Bronchial smooth muscle cell (primary cell): Measurements from ENCODE around the gene FECH. TPM values are rescaled to one million over a fixed set of nuclear protein-coding genes. Genes with fewer than 3 reads are reported as not detected.

Experiments
- total RNA-seq: library from RNA; depleted of rRNA; stranded (reverse); fragments of >200 nt; gene quantifications from 2 replicates; pipeline ENCODE4 v1.2.1, GENCODE V29; 2014

The FECH gene, protein sequence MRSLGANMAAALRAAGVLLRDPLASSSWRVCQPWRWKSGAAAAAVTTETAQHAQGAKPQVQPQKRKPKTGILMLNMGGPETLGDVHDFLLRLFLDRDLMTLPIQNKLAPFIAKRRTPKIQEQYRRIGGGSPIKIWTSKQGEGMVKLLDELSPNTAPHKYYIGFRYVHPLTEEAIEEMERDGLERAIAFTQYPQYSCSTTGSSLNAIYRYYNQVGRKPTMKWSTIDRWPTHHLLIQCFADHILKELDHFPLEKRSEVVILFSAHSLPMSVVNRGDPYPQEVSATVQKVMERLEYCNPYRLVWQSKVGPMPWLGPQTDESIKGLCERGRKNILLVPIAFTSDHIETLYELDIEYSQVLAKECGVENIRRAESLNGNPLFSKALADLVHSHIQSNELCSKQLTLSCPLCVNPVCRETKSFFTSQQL
- 26.2 and 29.7 TPM in 2 replicates for total RNA-seq

DNA sequence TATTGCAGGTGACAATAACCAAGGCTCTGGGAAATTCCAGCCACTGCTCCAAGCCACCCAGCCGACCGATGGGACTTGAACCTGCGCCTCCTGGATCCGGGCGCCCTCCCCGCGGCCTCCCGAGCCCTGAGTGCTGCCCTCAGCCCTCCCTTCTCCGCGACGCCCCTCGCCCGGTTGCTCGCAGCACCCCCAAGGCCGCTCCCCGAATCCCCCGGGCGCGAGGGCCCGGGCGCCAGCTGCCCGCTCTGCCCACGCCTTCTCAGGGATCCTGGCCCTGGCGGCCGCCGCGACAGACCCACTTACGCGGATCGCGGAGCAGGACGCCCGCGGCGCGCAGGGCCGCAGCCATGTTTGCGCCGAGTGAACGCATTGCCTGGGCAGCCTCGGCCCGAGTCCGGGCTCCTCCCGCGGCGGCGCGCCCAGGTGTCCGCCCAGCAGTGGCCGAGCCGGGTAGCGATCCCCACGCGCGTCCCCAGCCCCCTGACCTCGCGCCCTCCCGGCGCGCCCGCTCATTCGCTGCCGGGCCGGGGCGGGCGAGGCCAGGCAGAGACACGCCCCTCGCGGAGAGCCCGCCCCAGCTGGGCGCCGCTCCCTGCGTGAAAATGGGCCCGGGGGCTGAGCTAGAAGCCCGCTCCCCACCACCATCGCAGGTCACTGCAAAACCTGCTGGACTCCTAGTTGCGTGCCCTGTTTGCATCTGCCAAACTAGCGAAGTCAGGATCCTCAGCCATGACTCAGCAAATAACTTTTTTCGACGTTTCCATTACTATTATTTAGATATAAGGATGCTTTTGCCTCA is at the start of gene FECH:
Gene FECH, minus strand, starts transcription at position 452 of the 799 bp plus-strand sequence. Its CDS starts 82 bp downstream, at position 370.

Other genes starting within 250 kb of the FECH start
- under 0.01 TPM in 1 of 2 replicates, not detected in the other for gene ST8SIA3, start 234.1 kb downstream of the FECH start, total RNA-seq
- gene ONECUT2, start 151.3 kb downstream of the FECH start, total RNA-seq, result under 0.01 TPM in 1 of 2 replicates, not detected in the other
- gene NARS1, start 35.1 kb upstream of the FECH start, total RNA-seq, result 136 and 184 TPM in 2 replicates
- gene ATP8B1, start 216.6 kb upstream of the FECH start, total RNA-seq, result 10.6 and 15.5 TPM in 2 replicates